Fibroblast of villous mesenchyme (primary cell): ENCODE measurements around the gene SNRPD2. TPM values are rescaled to one million over a fixed set of nuclear protein-coding genes. Genes with fewer than 3 reads are reported as not detected.

Source experiments
- DNase-seq: peaks from one replicate; pipeline ENCODE4 v3.0.0-alpha.2; 2010; ENCODE audit warnings: low read depth
- H3K4me3 ChIP-seq: 2 replicates; pipeline ENCODE4 v1.5.1; 2011; ENCODE audit warnings: low read depth, mild to moderate bottlenecking, low read length
- CTCF ChIP-seq: IDR thresholded peaks from 2 replicates; pipeline ENCODE4 v1.5.1; 2012; ENCODE audit warnings: low read depth, mild to moderate bottlenecking, low read length; ENCODE audit not compliant: insufficient read depth
- total RNA-seq: library from RNA; depleted of rRNA; stranded (reverse); fragments of >200 nt; gene quantifications from 2 replicates; pipeline ENCODE4 v1.2.3, GENCODE V29; 2012

Gene SNRPD2
- total RNA-seq, 1 donor: 191 TPM

GRCh38 chr19:45664575-45664974 is 27.2 kb downstream of the SNRPD2 start:
- no peak overlapping the region for H3K4me3 ChIP-seq
- TF ChIP-seq CTCF: no peak
- no peak for DNase-seq

- no peak for DNase-seq
- H3K4me3 ChIP-seq: no peak overlapping the region
- no peak for TF ChIP-seq CTCF
Measured at GRCh38 chr19:45663800-45664199, 28.0 kb downstream of the SNRPD2 start.

- H3K4me3 ChIP-seq: no peak overlapping the region
- no peak for TF ChIP-seq CTCF
- DNase-seq: no peak
Measured at GRCh38 chr19:45660636-45661035, 31.1 kb downstream of the SNRPD2 start.

GRCh38 chr19:45659096-45659729 is 32.5 kb downstream of the SNRPD2 start:
- DNase-seq: no peak
- H3K4me3 ChIP-seq: no peak overlapping the region
- TF ChIP-seq CTCF: no peak

GRCh38 chr19:45657520-45658167 is 34.1 kb downstream of the SNRPD2 start:
- DNase-seq: no peak
- no peak overlapping the region for H3K4me3 ChIP-seq
- no peak for TF ChIP-seq CTCF

GRCh38 chr19:45655073-45655472 is 36.7 kb downstream of the SNRPD2 start:
- H3K4me3 ChIP-seq: no peak overlapping the region
- DNase-seq: no peak
- no peak for TF ChIP-seq CTCF

- DNase-seq: peak; percentile 16
- H3K4me3 ChIP-seq: no peak overlapping the region
- no peak for TF ChIP-seq CTCF
Measured at GRCh38 chr19:45653634-45654033, 38.1 kb downstream of the SNRPD2 start.
